GM18858 (cell line): Measurements from ENCODE around the gene DAB1.

Source experiments
- ATAC-seq: cut with Tn5 transposase; IDR thresholded peaks from one replicate; pipeline ENCODE4 v1.9.1; 2021; ENCODE audit not compliant: unreplicated experiment

DAB1 gene

GRCh38 chr1:57418971-57419370 lies 4.9 kb downstream of the DAB1 start:
- no peak for ATAC-seq

DNA sequence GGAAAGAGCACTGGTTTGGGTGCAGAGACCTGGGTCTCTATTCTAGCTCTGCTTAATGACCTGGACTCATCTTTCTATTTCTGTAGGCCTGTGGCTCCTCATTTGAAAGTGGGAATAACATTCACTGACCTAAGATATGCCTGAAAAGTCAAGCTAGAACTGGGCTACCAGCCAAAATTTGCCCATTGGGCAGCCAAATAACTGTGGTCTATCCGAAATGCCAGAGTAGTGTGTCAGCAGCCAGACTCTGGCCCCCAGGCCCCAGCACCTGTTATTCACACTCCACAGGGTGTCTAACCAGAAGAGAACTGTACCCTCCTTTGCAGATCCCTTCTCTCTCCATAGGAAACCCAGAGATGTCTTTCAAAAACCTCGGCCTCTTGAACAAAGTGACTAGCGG lies 12.6 kb downstream of the DAB1 start:
- no peak for ATAC-seq

DNA sequence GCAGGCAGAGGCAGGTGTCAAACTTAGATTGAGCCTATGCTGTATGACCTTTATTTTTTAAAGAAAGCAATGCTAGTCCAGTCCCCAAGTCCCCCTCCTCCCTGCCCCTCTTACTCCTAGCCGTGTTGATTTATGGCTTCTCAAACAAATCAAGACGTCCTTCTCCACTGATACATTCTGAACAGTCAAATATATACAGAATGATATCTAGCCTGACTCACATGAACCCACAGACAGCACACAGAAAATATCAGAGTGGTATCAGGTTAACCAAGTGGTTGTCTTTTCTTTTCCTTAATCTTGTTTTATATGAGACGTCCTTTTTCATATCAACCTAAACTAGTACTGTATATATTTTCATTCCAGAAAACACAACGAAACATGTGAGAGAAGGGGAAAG lies 13.4 kb downstream of the DAB1 start:
- no peak for ATAC-seq

DNA sequence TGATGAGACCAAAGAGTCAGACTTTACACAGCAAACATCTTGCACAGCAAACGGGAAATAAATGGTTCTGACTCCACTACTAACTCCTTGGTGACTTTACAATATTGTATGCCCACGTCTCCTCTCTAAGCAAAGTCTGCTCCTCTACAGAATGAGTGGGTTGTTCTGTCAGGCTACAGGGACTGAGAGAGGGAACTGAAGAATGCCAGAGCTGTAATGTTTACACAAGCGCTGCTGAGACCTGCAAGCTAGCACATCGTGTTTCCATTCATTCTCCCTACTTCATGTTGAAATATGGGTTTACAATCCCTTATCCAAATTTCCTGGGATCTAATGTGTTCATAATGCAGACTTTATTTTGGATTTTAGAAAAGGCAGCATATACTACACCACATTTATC lies 15.9 kb downstream of the DAB1 start:
- no peak for ATAC-seq

DNA sequence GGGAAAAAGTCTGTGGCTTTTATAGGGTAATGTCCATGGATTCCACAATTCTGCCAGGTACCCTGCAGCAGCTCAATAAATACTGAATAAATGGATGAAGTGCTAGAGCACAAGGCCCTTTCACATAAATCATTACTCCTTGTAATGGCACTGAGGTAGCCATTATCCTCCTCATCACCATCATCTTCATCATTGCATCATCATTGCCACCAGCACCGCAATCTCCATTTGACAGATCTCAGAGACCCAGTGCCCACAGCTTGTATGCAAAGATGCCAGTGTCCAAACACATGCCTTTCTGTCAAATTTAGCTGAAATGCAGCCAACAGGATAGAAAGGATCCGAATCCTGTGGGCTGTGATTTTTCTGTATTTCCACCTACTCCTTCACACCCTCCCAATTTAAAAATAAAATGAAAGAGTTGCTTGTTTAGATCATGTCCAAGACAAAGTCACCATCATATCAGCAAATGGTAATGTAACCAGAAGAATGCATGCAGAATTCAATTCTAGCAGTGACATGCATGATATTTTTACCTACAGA lies 17.4 kb downstream of the DAB1 start:
- no peak for ATAC-seq

DNA sequence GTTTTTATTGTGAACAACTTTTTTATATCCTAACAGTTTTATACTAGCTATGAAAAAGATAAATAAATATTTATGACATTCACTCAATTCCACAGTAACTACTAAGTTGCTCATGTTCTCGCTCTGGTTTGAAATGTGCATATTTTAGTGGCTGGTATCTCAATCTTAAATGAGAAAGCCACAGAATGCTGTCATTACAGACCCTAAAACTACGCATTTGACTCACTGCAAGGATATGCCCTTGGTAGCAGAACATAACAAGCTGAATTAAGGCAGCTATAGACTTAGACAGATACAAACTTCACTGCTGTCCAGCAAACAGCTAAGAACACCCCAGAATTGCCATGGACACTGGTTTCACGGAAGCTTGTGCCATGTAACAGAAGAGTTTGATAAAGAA lies 19.0 kb downstream of the DAB1 start:
- ATAC-seq = no peak

DNA sequence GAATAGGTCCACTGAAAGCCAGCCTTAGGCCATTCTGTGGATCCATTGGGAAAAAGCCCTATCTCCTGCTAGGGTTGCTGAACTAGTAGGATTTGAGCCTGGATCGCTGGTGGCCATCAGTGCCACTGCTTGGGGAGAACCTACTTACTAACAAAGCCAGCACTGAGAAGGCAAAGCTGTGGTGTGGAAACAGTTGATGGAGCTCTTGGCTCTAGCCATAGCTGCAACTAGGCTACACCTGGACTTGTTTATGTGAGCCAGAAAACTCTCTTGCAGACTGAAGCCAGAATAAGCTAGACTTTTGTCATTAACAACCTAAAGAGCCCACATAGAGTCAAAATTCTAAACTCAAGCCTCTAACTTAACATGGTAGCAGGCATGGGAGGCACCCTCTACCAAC lies 20.7 kb downstream of the DAB1 start:
- no peak for ATAC-seq

GRCh38 chr1:57401671-57402070 lies 22.2 kb downstream of the DAB1 start:
- ATAC-seq = no peak

DNA sequence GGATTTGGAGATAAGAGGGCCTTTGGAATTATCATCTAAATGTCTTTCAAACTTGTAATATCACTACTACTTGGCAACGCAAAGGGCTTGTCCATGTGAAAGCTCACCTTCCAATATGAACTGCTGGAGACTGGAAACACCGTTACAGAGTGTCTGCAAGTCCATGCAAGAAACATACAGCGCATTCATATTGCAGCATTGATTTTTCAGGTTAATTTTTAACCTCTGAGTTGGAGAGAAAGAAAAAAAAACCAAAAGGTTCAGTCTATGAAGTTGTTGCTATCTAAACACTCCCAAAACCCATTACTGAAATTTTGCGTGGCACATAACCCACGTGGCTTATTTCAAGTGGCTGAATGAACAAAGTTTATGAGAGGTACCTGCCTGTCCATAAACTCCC lies 23.8 kb downstream of the DAB1 start:
- ATAC-seq = no peak

- ATAC-seq = no peak
These were observed 30.7 kb downstream of the DAB1 start for GRCh38 chr1:57393058-57393584.

DNA sequence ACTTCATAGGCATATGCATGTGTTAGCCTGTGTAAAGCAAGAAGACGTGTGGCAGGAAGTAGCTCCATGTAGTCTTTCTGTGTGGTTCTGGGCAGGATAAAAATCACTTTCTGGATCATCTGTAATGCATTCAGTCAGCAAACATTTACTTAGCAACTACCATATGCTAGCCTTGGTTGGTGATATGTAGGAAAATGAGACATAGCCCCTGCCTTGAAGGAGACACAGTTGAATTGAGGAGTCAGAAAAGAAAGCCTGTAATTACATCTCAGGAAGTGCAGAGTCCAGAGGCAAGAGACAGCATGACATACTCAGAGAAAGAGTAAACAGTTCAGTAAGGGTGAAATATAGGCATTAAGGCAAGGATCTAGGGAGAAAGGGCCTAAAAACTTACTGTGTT lies 38.5 kb downstream of the DAB1 start:
- ATAC-seq = no peak

DNA sequence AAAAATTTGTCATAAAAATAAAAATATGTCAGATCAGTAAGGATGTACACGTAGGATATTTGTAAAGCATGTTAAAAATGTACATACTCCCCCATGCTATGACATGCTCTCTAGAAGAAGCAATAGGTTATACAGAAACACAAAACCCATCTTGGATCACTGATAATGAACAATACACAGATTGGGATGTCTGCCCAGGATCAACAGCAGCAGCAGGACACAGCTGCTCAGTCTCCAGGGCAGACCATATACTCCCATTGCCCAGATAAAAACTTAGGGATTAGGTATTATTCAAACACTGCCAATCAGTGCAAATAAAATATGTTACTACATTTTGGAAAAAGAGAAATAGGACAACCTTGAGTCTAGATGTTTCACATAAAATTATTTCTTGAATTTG lies 39.0 kb downstream of the DAB1 start:
- no peak for ATAC-seq

GRCh38 chr1:57384284-57384683 lies 39.6 kb downstream of the DAB1 start:
- ATAC-seq = no peak

DNA sequence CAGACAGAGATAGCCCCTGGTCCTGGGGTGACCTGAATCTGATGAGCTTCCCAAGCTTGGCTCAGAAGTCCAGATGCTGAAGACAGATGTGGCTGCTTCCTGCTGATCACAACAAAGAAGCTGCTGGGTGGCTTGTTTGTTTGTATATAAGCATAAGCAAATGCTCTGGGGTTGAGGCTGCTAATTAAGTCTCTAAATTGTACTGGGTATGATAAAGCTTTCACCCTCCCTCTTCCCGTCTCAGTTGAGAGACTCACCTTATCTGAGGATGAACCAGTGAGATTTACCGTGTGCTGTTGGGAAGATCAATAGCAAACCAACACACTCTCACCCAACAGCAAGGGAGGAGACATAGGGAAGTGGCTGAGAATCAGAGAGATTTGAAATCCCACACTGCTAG lies 42.0 kb downstream of the DAB1 start:
- ATAC-seq = no peak

- ATAC-seq = no peak
These were observed 42.4 kb downstream of the DAB1 start for GRCh38 chr1:57381426-57381825.

GRCh38 chr1:57380923-57381322 lies 42.9 kb downstream of the DAB1 start:
- ATAC-seq = no peak

DNA sequence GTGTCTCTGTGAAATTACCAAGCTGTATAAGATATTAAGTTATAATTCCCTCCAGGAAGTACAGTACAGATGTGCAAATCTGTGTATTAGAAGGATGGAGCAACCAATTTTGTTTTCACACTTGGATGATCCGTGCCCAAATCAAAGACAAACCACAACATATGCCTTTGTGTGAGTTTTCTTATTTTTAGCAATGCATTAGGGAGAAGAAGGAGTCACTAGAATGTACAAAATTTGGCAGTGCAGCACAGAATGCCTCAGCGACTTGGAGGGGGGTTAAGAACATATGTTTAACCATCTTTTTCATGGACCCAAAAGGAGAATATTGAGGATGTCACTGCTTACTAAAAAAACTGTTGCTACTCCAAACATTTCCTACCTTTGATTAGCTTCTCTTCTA lies 45.3 kb downstream of the DAB1 start:
- ATAC-seq = no peak

DNA sequence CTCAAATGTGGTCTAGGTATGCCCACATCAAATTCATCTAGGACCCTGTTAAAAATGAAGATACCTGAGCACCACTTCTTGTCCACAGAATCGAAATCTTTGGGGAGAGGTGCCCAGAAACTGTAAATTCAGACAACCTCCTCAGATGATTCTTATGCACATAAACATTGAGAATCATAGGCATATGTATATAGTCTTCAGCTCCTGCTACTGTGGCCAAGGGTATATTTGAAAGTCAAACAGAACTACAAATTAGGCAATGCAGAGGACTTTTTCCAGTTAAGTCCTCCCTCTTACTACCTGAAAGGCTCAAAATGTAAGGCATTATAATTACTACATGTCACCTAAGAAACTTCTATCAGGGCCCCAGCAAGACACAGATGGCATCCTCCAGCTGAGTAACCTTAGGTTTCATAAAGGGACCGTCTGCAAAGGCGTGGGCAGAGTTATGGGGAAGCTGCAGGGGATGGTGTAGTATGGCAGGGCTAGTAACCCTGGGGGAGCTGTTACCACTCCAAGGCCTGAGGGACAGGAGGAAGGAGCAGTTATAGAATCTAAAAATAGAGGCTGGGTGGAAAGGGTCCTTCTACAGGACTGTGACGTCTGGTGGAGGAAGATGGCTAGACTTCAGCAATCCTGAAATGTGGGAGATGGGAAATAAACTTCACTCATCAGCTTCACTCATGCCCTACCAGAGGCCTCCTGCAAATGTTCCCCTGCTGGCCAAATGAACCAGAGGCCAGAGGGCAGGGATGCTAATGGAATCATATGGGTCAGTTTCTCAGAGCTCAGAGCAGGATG lies 46.3 kb downstream of the DAB1 start:
- ATAC-seq = no peak

DNA sequence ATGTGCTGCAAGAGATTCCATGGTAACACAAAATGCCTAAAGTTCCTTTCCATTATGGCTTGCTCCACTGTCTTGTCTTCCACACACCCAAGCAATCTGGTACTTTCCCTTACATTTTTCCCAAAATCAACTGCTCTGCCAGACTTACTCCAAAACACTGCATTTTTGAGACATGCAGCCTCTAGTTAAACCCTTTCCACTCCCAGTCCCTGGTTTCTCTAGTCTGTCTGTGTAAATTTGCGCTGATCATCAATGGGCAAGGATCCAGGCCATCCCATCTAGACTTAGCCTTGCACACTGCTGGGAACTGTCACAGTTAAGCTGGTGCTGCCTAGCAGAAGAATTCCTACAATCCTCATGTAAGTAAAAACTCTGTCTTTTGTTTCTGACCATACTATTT lies 47.8 kb downstream of the DAB1 start:
- no peak for ATAC-seq

GRCh38 chr1:57369889-57370288 lies 54.0 kb downstream of the DAB1 start:
- ATAC-seq = no peak

DNA sequence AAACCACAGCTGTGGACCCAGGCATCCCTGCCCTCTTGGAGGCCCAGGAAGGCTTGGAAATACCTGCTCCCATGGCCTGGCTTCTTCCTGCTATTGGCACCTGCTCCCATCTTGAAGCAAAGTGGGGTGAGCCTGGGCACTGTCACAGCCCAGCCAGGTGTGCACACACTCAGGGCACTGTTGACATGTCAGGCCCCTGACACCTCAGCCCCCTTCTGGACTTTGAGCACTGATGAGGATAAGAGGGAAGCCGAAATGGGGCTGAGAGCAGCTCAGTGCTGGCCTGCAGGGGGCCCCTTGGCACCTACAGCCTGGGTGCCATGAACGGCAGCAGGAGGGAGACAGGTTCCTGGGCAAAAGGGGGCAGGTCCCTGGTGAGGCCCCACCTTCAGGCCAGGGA lies 55.9 kb downstream of the DAB1 start:
- ATAC-seq = no peak

GRCh38 chr1:57363643-57364042 lies 60.2 kb downstream of the DAB1 start:
- ATAC-seq = no peak

GRCh38 chr1:57363165-57363564 lies 60.7 kb downstream of the DAB1 start:
- ATAC-seq = no peak
